Effector CD8-positive, alpha-beta T cell (primary cell): ENCODE measurements around the gene ABHD17A.
"Not testable (repeated sequence)": the region's sequence is repeated elsewhere in the genome, so short reads cannot be mapped to it uniquely, and the experiment has no call there.

Source experiments
- DNase-seq: peaks from one replicate; lab custom pipeline; 2025; lab: John Stamatoyannopoulos, UW

The ABHD17A gene

GRCh38 chr19:1910177-1910576 lies 24.9 kb upstream of the ABHD17A start:
- no peak for DNase-seq

GRCh38 chr19:1909761-1910080 lies 24.4 kb upstream of the ABHD17A start:
- no peak for DNase-seq

GRCh38 chr19:1908364-1908678 lies 23.0 kb upstream of the ABHD17A start:
- no peak for DNase-seq

DNA sequence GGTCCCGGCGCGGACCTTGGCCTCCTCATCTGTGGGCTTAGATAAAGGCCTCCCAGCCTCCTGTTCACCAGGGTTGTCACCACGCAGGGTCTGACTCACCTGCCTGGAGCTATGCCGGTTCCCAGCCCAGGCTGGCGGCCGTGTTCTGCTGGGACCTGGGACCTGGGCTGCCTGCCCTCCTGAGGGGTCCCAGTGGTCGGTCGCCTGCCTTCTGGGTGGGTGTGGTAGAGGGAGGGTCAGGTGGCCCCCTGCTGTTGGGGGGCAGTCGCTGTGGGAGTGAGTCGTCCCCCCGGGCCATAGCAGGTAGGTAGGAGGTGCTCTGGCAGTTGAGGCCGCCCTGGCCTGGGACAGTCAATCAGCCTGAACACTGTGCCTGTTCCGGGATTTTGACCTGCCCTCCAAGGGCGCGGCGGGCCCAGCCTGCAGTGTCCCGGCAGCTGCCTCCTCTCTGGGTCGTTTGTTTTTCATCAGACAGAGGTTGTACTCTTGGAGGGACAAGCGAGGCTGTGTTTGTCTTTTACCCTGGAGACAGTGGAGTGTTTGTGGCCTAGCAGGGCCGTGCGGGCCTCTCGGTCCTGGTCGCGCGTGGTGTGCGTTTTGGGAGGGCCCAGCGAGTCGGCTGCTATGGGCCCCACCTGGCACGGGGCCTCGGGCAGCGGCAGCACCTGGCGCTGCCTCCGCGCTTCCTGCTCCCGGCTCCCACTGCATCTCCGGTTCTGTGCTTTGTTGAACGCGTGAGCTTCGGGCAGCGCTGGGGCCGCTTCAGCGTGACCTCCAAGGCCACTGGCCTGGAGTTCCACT lies 22.5 kb upstream of the ABHD17A start:
- no peak for DNase-seq

GRCh38 chr19:1906985-1907562 lies 21.8 kb upstream of the ABHD17A start:
- no peak for DNase-seq

- DNase-seq, result no peak
Observed at GRCh38 chr19:1905863-1906375, 20.6 kb upstream of the ABHD17A start.

- DNase-seq, result peak; percentile 91
Observed at GRCh38 chr19:1905110-1905862, 20.0 kb upstream of the ABHD17A start, which contains the start of the genes ADAT3 and SCAMP4. ADAT3 (plus strand) TSS chr19:1905399; CDS start chr19:1912048, 6,649 bp downstream. SCAMP4 (plus strand) TSS chr19:1905399; CDS start chr19:1915020, 9,621 bp downstream.

- no peak for DNase-seq
Observed at GRCh38 chr19:1904860-1905109, 19.5 kb upstream of the ABHD17A start.

GRCh38 chr19:1902923-1903322 lies 17.6 kb upstream of the ABHD17A start:
- no peak for DNase-seq

DNA sequence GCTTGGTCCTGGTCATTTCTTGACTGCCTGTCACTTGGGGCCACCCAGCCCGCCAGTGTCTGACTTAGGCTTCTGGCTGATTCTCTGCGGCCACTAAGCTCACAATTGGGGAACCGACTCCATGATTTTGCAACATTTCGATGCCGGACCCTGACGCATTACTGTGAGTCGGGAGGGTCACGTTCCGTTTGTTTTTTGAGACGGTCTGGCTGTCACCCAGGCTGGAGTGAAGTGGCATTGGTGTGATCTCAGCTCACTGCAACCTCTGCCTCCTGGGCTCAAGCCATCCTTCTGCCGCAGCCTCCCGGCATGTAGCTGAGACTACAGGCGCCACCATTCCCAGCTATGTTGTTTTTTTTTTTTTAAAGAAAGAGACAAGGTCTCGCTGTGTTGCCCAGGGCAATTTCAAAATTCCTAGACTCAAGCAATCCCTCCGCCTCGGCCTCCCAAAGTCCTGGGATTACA lies 16.7 kb upstream of the ABHD17A start:
- no peak for DNase-seq

GRCh38 chr19:1896508-1896907 lies 11.2 kb upstream of the ABHD17A start:
- no peak for DNase-seq

DNA sequence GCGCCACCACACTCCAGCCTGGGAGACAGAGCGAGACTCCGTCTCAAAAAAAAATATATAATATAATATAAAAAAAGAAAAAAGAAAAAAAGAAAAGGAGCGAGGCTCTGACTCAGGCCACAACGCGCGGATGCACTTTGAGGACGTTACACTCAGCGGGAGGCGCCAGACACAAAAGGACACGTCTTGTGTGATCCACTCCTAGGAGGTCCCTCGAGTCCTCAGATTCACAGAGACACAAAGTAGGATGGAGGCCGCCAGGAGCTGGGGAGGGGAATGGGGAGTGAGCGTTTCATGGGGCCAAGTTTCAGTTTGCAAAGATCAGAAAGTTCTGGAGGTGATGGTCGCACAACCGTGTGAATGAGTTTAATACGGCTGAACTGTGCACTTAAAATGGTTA lies 8.5 kb upstream of the ABHD17A start:
- no peak for DNase-seq

DNA sequence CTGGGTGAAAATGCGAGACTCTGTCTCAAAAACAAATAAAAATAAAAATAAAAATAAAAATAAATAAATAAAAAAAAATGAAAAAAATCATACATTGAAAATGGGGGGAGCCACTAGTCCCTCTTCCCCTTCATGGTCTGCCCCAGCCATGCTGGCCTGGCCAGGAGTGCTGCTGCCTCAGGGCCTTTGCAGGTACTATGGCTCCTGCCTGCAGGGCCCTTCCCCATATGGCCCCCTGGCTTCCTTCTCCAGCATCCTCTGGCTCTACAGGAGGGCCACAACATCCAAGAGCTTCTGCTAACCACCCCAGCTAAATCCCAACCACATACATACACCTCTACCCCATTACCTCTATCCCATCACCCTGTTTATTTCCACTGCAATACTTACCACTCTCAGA lies 4.6 kb upstream of the ABHD17A start:
- DNase-seq, result no peak

DNA sequence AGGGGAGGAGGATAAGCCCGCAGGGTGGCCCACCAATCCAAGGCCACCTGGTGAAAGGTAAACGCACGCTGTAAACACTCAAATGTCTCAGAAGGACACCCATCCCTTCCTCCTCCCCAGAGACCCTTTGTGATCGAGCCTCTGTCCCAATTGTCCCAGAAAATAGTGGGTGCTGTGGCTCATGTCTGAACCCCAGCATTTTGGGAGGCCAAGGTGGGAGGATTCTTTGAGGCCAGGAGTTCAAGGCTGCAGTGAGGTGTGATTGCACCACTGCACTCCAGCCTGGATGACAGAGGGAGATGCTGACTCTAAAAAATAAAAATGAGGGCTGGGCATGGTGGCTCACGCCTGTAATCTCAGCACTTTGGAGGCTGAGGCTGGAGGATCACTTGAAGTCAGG lies 3.1 kb upstream of the ABHD17A start:
- no peak for DNase-seq

GRCh38 chr19:1886360-1886759 lies 1.1 kb upstream of the ABHD17A start:
- DNase-seq, result not testable (repeated sequence)

- DNase-seq, result no peak
Observed at GRCh38 chr19:1884719-1885334, 469 bp downstream of the ABHD17A start.

DNA sequence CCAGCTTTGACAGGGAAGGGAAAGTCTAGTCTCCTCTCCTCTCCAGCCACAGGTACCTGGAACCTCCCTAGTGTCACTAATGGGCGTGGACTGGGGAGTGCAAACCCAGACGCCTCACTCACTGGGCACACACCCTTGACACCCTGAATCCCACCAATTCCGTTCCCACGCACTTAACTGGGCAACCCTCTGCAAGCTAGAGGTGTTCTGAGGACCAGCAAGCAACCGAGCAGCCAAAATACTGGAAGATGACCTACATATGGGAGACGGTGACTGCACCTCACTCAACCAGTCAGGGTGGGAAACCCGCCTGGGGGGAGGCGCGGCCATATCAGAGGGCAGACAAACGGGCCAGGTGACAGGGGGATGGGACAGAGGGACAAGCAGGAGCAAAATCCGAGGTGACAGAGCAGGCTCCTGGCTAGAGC lies 991 bp downstream of the ABHD17A start:
- DNase-seq, result no peak

GRCh38 chr19:1883784-1884183 lies 1.5 kb downstream of the ABHD17A start:
- no peak for DNase-seq

GRCh38 chr19:1882786-1883692 lies 2.3 kb downstream of the ABHD17A start:
- no peak for DNase-seq

DNA sequence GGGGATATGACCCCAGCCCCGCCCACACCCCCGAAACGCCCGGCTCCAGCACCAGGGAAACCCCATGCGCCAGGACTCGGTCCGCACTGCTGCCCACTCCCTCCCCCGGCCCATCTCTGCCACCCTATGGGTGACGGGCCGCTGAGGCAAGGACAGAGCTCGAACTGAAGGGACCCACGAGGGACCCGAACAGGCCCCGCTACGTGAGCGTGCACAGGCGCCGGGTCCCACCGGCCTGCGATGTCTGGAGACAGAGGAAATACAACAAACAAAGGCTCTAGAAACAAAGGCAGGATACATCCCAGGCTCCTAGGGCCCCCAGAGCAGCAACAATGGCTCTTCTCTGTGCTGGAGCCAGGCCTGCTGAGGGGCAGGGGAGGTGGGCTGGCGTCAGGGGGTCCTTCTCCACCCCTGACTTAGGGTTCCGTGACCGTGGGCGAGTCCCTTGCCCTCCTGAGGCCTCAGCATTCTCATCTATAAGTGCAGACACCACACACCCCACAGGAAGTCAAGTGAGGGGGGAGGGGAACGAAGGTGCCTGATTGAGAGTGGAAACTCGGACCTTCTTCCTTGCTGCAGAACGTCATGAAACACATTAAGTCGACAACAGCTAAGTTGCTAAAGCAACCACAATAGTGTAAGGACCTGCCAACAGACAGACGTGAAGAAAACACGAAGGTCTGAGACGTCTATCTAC lies 3.1 kb downstream of the ABHD17A start:
- peak; percentile 47 for DNase-seq
